GM23338 (cell line): Measurements from ENCODE around the gene WWOX. TPM values are rescaled to one million over a fixed set of nuclear protein-coding genes. Genes with fewer than 3 reads are reported as not detected.

ENCODE experiments used
- ATAC-seq: fragments of 200-7000 bp; cut with Tn5 transposase; 3 replicates; pipeline ENCODE4 v1.9.1; 2020
- DNase-seq: peaks from one replicate; pipeline ENCODE4 v3.0.0-alpha.2; 2015; ENCODE audit warnings: low spot score
- H2AFZ ChIP-seq: fragments of 200-600 bp; sonication (generic); 2 replicates; pipeline ENCODE4 v1.8.0; 2016; ENCODE audit warnings: antibody characterized with exemption, mild to moderate bottlenecking, moderate library complexity
- H3F3A ChIP-seq: fragments of 200-600 bp; sonication (generic); replicated peaks from 2 replicates; pipeline ENCODE4 v1.8.0; 2017; ENCODE audit warnings: antibody characterized with exemption, mixed run types, low read depth
- H3K27ac ChIP-seq: fragments of 200-600 bp; sonication (generic); 2 replicates; pipeline ENCODE4 v1.6.1; 2016; ENCODE audit warnings: low read depth
- H3K27me3 ChIP-seq: fragments of 200-600 bp; sonication (generic); 2 replicates; pipeline ENCODE4 v1.8.0; 2016; ENCODE audit warnings: mild to moderate bottlenecking, mixed run types, moderate library complexity; ENCODE audit not compliant: insufficient read depth
- H3K36me3 ChIP-seq: fragments of 200-600 bp; sonication (generic); 2 replicates; pipeline ENCODE4 v1.8.0; 2016; ENCODE audit warnings: mild to moderate bottlenecking; ENCODE audit not compliant: insufficient read depth
- H3K4me1 ChIP-seq: fragments of 200-600 bp; sonication (generic); 2 replicates; pipeline ENCODE4 v1.8.0; 2016; ENCODE audit warnings: mild to moderate bottlenecking, moderate library complexity; ENCODE audit not compliant: insufficient read depth
- H3K4me2 ChIP-seq: fragments of 200-600 bp; sonication (generic); 2 replicates; pipeline ENCODE4 v1.7.1; 2017; ENCODE audit warnings: mixed run types
- H3K4me3 ChIP-seq: fragments of 200-600 bp; sonication (generic); 2 replicates; pipeline ENCODE4 v1.6.1; 2016; ENCODE audit warnings: mixed run types
- H3K79me2 ChIP-seq: fragments of 200-600 bp; sonication (generic); replicated peaks from 2 replicates; pipeline ENCODE4 v1.8.0; 2017; ENCODE audit warnings: mild to moderate bottlenecking; ENCODE audit not compliant: insufficient read depth
- H3K9me2 ChIP-seq: fragments of 200-600 bp; sonication (generic); 2 replicates; pipeline ENCODE4 v1.8.0; 2017; ENCODE audit not compliant: insufficient read depth
- H4K20me1 ChIP-seq: fragments of 200-600 bp; sonication (generic); replicated peaks from 2 replicates; pipeline ENCODE4 v1.8.0; 2017; ENCODE audit warnings: mild to moderate bottlenecking; ENCODE audit not compliant: insufficient read depth
- H3K27ac Mint-ChIP-seq: 2 replicates; pipeline ENCODE4 v1.8.0; 2020; ENCODE audit warnings: inconsistent platforms, mild to moderate bottlenecking, moderate library complexity, mixed read lengths
- H3K27me3 Mint-ChIP-seq: 3 replicates; pipeline ENCODE4 v1.8.0; 2022; ENCODE audit warnings: low read depth, mild to moderate bottlenecking, moderate library complexity, mixed read lengths, inconsistent platforms; ENCODE audit not compliant: insufficient read depth, poor library complexity
- H3K36me3 Mint-ChIP-seq: 3 replicates; pipeline ENCODE4 v1.8.0; 2021; ENCODE audit warnings: low read depth, mild to moderate bottlenecking, inconsistent platforms, moderate library complexity, mixed read lengths
- H3K4me1 Mint-ChIP-seq: 3 replicates; pipeline ENCODE4 v1.8.0; 2020; ENCODE audit warnings: mild to moderate bottlenecking, inconsistent platforms, mixed read lengths
- H3K4me3 Mint-ChIP-seq: 3 replicates; pipeline ENCODE4 v1.8.0; 2021; ENCODE audit warnings: moderate library complexity, mild to moderate bottlenecking, inconsistent platforms, mixed read lengths
- H3K9me3 Mint-ChIP-seq: 3 replicates; pipeline ENCODE4 v1.8.0; 2020; ENCODE audit warnings: moderate library complexity, mild to moderate bottlenecking, inconsistent platforms, mixed read lengths
- EZH2 ChIP-seq: fragments of 200-600 bp; sonication (generic); IDR thresholded peaks from one replicate; pipeline ENCODE4 v1.8.0; 2017; ENCODE audit warnings: antibody characterized with exemption, mild to moderate bottlenecking, low read depth; ENCODE audit not compliant: unreplicated experiment
- NANOG ChIP-seq: IDR thresholded peaks from 2 replicates; pipeline ENCODE4 v1.6.1; 2016; ENCODE audit warnings: antibody characterized with exemption, borderline replicate concordance
- POLR2AphosphoS5 ChIP-seq: IDR thresholded peaks from 2 replicates; pipeline ENCODE4 v1.6.1; 2016; ENCODE audit warnings: antibody characterized with exemption, low read depth
- STAT1 ChIP-seq: IDR thresholded peaks from one replicate; pipeline ENCODE4 v1.6.1; 2016; ENCODE audit warnings: antibody characterized with exemption; ENCODE audit not compliant: unreplicated experiment
- ZNF114 ChIP-seq: fragments of 250-450 bp; sonication (Bioruptor Pico); IDR thresholded peaks from 2 replicates; pipeline ENCODE4 v1.5.0; 2020; ENCODE audit warnings: mild to moderate bottlenecking, moderate library complexity
- polyA plus RNA-seq: library from polyadenylated mRNA; unstranded; fragments of >200 nt; fragmentation: Nextera tagmentation; extraction: Ambion mirVana; gene quantifications from 2 replicates; pipeline ENCODE4 v1.2.1, GENCODE V29; 2016
- total RNA-seq: library from RNA; depleted of rRNA; stranded (reverse); fragments of >200 nt; shearing (Covaris generic); gene quantifications from 2 replicates; pipeline ENCODE4 v1.2.3, GENCODE V29; 2014
- TF ChIP-seq, protein P1 (sequence below), 2 experiments: fragments of 200-600 bp in 1 of 2; sonication (generic) in 1 of 2; conservative IDR thresholded peaks; 2 replicates each; pipeline versions ENCODE4 v1.5.1 to v1.6.1; 2016 to 2017; ENCODE audit warnings: antibody characterized with exemption in 2 of 2, low read depth in 2 of 2, mild to moderate bottlenecking in 2 of 2, moderate library complexity in 1 of 2
- TF ChIP-seq, protein P2 (sequence below): fragments of 250-450 bp; sonication (Bioruptor Pico); IDR thresholded peaks from 2 replicates; pipeline ENCODE4 v1.5.0; 2020; ENCODE audit warnings: mild to moderate bottlenecking, moderate library complexity

WWOX gene
- total and polyA plus RNA-seq, 2 experiments from 2014 or later, result 10.0 to 19.3 TPM

DNA sequence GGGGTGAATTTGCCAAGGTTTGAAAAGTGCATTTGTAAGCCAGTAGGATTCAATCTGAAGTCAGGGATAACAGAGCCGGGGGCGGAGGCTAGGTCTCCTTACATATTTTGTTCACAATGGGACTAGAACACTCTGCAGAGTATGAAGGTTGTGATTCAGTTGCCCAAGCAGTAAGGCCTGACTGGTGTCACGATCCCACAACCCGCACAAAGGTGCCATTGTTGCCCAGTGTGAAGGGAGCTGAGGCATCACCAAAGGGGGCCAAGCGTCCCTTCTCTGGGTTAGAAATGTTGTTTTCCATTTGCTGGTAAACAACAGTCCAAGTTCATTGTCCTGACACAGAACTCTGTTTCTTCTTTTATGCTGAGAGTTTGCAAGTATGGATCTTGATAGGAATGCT is 1029.3 kb downstream of the WWOX start:
- no peaks in the 10 kb centered on the region for H3K79me2 ChIP-seq
- no peaks in the 10 kb centered on the region for H3K4me1 ChIP-seq
- DNase-seq (no peak), ATAC-seq (no peak)
- H3K27ac ChIP-seq, result no peak overlapping the region
- no peak overlapping the region for H3K4me2 ChIP-seq
- no peak overlapping the region for H3K4me3 ChIP-seq
- TF ChIP-seq, protein P1, sequence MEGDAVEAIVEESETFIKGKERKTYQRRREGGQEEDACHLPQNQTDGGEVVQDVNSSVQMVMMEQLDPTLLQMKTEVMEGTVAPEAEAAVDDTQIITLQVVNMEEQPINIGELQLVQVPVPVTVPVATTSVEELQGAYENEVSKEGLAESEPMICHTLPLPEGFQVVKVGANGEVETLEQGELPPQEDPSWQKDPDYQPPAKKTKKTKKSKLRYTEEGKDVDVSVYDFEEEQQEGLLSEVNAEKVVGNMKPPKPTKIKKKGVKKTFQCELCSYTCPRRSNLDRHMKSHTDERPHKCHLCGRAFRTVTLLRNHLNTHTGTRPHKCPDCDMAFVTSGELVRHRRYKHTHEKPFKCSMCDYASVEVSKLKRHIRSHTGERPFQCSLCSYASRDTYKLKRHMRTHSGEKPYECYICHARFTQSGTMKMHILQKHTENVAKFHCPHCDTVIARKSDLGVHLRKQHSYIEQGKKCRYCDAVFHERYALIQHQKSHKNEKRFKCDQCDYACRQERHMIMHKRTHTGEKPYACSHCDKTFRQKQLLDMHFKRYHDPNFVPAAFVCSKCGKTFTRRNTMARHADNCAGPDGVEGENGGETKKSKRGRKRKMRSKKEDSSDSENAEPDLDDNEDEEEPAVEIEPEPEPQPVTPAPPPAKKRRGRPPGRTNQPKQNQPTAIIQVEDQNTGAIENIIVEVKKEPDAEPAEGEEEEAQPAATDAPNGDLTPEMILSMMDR (conservative IDR thresholded peaks at IDR 0.05; ENCODE audit: low read depth in 2 of 2), result no peak
- TF ChIP-seq, protein P2, sequence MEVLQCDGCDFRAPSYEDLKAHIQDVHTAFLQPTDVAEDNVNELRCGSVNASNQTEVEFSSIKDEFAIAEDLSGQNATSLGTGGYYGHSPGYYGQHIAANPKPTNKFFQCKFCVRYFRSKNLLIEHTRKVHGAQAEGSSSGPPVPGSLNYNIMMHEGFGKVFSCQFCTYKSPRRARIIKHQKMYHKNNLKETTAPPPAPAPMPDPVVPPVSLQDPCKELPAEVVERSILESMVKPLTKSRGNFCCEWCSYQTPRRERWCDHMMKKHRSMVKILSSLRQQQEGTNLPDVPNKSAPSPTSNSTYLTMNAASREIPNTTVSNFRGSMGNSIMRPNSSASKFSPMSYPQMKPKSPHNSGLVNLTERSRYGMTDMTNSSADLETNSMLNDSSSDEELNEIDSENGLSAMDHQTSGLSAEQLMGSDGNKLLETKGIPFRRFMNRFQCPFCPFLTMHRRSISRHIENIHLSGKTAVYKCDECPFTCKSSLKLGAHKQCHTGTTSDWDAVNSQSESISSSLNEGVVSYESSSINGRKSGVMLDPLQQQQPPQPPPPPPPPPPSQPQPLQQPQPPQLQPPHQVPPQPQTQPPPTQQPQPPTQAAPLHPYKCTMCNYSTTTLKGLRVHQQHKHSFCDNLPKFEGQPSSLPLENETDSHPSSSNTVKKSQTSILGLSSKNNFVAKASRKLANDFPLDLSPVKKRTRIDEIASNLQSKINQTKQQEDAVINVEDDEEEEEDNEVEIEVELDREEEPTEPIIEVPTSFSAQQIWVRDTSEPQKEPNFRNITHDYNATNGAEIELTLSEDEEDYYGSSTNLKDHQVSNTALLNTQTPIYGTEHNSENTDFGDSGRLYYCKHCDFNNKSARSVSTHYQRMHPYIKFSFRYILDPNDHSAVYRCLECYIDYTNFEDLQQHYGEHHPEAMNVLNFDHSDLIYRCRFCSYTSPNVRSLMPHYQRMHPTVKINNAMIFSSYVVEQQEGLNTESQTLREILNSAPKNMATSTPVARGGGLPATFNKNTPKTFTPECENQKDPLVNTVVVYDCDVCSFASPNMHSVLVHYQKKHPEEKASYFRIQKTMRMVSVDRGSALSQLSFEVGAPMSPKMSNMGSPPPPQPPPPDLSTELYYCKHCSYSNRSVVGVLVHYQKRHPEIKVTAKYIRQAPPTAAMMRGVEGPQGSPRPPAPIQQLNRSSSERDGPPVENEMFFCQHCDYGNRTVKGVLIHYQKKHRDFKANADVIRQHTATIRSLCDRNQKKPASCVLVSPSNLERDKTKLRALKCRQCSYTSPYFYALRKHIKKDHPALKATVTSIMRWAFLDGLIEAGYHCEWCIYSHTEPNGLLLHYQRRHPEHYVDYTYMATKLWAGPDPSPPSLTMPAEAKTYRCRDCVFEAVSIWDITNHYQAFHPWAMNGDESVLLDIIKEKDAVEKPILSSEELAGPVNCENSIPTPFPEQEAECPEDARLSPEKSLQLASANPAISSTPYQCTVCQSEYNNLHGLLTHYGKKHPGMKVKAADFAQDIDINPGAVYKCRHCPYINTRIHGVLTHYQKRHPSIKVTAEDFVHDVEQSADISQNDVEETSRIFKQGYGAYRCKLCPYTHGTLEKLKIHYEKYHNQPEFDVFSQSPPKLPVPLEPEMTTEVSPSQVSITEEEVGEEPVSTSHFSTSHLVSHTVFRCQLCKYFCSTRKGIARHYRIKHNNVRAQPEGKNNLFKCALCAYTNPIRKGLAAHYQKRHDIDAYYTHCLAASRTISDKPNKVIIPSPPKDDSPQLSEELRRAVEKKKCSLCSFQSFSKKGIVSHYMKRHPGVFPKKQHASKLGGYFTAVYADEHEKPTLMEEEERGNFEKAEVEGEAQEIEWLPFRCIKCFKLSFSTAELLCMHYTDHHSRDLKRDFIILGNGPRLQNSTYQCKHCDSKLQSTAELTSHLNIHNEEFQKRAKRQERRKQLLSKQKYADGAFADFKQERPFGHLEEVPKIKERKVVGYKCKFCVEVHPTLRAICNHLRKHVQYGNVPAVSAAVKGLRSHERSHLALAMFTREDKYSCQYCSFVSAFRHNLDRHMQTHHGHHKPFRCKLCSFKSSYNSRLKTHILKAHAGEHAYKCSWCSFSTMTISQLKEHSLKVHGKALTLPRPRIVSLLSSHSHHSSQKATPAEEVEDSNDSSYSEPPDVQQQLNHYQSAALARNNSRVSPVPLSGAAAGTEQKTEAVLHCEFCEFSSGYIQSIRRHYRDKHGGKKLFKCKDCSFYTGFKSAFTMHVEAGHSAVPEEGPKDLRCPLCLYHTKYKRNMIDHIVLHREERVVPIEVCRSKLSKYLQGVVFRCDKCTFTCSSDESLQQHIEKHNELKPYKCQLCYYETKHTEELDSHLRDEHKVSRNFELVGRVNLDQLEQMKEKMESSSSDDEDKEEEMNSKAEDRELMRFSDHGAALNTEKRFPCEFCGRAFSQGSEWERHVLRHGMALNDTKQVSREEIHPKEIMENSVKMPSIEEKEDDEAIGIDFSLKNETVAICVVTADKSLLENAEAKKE, result no peak
- no peaks in the 10 kb centered on the region for H4K20me1 ChIP-seq
- Mint-ChIP-seq H3K36me3 (peaks cover 3% of the 10 kb centered on the region; the same call in 2 of the 3 replicates), H3K27me3 (peaks cover 2% of the 10 kb centered on the region), H3K4me3 (no peak overlapping the region), H3K27ac (no peak overlapping the region), H3K4me1 (peaks cover 3% of the 10 kb centered on the region; the same call in 1 of the 3 replicates), H3K9me3 (peaks cover 11% of the 10 kb centered on the region)
- no peaks in the 10 kb centered on the region for H3K27me3 ChIP-seq
- H3K36me3 ChIP-seq, result no peaks in the 10 kb centered on the region
- no peaks in the 10 kb centered on the region for H3F3A ChIP-seq
- no peak overlapping the region for H2AFZ ChIP-seq
- H3K9me2 ChIP-seq, result no peaks in the 10 kb centered on the region

DNA sequence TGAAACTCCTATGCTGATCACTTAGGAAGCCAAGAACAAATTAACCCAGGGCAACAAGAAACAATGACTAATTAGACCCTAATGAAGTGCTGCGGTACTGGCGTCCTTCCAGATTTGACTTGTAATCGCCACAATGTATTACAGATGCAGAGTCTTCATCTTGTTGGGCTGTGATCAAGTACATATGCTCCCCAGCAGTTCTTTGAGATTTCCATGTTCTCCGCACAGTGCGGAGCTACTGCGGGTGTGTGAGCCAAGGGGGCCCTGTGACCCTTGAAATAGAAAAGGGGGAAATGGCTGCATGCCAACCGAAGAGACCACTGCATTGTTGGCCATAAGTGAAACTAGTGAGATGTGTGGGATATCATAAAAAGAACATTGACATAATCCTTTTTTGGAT is 1031.2 kb downstream of the WWOX start:
- peaks cover 11% of the 10 kb centered on the region for H3K9me3 Mint-ChIP-seq
- no peaks in the 10 kb centered on the region; the same call in 2 of the 3 replicates for H3K4me1 Mint-ChIP-seq
- Histone ChIP-seq H3K27ac (no peak overlapping the region), H3K4me2 (no peak overlapping the region), H3K9me2 (no peaks in the 10 kb centered on the region), H3K4me3 (no peak overlapping the region), H3K79me2 (no peaks in the 10 kb centered on the region), H3F3A (no peaks in the 10 kb centered on the region), H3K27me3 (no peaks in the 10 kb centered on the region), H2AFZ (no peak overlapping the region), H4K20me1 (no peaks in the 10 kb centered on the region), H3K4me1 (no peaks in the 10 kb centered on the region), H3K36me3 (no peaks in the 10 kb centered on the region)
- H3K36me3 Mint-ChIP-seq, result peaks cover 3% of the 10 kb centered on the region; the same call in 2 of the 3 replicates
- H3K27me3 Mint-ChIP-seq, result peaks cover 2% of the 10 kb centered on the region
- ATAC-seq, result no peak
- no peak overlapping the region for H3K27ac Mint-ChIP-seq
- no peak overlapping the region for H3K4me3 Mint-ChIP-seq
- DNase-seq, result no peak
- no peak for TF ChIP-seq STAT1
- TF ChIP-seq, protein P1 (conservative IDR thresholded peaks at IDR 0.05; ENCODE audit: low read depth in 2 of 2), result no peak
- no peak for TF ChIP-seq NANOG
- no peak for TF ChIP-seq POLR2AphosphoS5
- no peak for TF ChIP-seq EZH2
- TF ChIP-seq ZNF114, result no peak
